Stimulated activated CD8-positive, alpha-beta memory T cell treated with anti-CD3 and anti-CD28 coated beads, Interleukin-12 subunit alpha, Interleukin-12 subunit beta, amount 100 ng/mL, for 4 hours (primary cell): ENCODE measurements around the gene GFAP.

Experiments used
- DNase-seq: peaks from one replicate; pipeline ENCODE4 v3.0.0-alpha.2; 2020; ENCODE audit warnings: low read depth

GFAP gene

DNA sequence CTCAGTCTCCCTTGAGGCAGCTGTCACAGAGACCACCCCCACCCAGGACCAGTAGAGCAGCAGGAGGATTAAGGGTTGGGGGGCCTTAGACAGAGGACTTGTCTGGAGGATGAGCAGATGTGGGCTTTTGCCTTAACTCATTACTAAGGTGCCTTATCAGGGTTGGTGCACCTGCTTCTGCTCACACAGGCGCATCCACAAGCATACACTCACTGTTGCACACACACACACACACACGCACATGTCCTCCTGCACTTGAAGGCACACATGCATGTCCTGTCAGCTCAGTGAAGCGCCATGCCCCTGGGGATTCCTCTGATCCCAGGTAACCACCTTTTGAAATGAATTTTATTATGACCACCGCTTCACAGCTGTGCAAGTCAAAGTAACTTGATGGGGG, 1.2 kb downstream of the GFAP start:
- DNase-seq, result no peak

DNA sequence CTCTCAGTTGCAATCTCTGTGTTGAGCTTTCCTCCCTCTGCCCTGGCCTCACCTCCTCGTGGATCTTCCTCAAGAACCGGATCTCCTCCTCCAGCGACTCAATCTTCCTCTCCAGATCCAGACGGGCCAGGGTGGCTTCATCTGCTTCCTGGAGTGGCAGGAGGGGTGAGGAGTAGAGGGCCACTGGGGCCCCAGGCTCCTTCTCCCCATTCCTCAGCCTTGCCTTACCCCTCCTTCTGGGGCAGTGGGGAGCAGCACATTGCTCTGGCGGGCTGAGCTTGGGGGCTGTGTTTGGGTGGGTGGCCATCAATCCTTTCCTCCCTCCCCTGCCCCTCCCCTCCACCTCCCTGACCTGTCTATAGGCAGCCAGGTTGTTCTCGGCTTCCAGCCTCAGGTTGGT, 1.6 kb downstream of the GFAP start:
- no peak for DNase-seq

GRCh38 chr17:44912763-44913544, 2.3 kb downstream of the GFAP start:
- DNase-seq, result no peak

GRCh38 chr17:44911133-44912001, 3.9 kb downstream of the GFAP start:
- DNase-seq, result peak; percentile 4

GRCh38 chr17:44910231-44911106, 4.8 kb downstream of the GFAP start:
- DNase-seq, result no peak

DNA sequence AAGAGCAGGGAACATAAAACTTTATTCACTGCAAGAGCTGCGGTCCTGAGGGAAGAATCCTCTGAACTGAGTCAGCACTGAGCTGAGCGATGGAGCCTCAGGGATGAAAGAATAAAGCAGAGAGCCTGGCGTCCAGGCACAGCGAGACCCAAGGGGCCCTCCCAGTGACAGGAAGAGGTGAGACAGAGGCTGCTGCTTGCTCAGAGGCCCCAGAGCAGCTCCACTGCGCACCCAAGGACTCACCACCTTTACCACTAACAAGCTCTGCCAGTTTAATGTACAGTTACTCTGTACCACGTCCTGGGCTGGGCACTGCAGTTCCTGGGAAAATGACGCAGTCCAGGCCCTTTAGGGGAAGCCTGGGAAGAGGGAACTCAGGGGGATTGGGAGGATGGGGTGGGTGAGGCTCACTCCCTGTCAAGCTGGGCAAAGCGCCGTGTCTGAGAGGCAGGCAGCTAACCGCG, 5.6 kb downstream of the GFAP start:
- DNase-seq, result no peak

GRCh38 chr17:44908761-44909326, 6.5 kb downstream of the GFAP start:
- no peak for DNase-seq

DNA sequence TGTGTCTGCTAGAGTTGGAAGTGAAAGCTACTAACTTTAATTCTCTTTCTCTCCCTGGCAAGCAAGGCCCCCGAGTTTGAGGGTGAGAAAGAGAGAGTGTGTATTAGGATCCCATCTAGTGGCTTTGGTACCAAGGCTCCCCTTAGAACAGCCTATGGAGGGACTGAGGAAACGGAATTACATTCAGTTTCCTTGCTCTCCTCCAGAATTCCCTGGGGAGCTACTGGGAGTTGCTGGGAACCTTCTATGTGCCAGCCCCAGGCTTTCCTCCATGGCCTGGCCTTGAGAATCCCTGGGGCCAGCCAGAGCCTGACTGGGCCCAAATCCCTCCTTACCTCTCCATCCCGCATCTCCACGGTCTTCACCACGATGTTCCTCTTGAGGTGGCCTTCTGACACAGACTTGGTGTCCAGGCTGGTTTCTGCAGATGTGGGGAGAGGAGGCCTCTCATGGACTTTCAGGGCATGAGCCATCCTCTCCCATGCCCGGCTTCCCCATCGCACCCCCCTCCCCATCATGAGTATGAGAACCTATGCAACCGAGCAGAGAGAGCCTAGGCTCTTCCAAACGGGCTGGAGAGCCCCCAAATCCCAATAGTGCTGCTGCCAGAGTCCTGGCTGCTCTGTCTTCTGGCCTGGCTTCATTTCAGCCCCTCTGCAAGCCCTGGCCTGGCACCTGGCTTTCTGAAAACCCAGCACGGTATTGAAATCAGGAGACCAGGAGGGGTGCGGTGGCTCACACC, 7.4 kb downstream of the GFAP start:
- no peak for DNase-seq

GRCh38 chr17:44906763-44907728, 8.3 kb downstream of the GFAP start:
- DNase-seq, result no peak

GRCh38 chr17:44906010-44906646, 9.2 kb downstream of the GFAP start:
- no peak for DNase-seq

DNA sequence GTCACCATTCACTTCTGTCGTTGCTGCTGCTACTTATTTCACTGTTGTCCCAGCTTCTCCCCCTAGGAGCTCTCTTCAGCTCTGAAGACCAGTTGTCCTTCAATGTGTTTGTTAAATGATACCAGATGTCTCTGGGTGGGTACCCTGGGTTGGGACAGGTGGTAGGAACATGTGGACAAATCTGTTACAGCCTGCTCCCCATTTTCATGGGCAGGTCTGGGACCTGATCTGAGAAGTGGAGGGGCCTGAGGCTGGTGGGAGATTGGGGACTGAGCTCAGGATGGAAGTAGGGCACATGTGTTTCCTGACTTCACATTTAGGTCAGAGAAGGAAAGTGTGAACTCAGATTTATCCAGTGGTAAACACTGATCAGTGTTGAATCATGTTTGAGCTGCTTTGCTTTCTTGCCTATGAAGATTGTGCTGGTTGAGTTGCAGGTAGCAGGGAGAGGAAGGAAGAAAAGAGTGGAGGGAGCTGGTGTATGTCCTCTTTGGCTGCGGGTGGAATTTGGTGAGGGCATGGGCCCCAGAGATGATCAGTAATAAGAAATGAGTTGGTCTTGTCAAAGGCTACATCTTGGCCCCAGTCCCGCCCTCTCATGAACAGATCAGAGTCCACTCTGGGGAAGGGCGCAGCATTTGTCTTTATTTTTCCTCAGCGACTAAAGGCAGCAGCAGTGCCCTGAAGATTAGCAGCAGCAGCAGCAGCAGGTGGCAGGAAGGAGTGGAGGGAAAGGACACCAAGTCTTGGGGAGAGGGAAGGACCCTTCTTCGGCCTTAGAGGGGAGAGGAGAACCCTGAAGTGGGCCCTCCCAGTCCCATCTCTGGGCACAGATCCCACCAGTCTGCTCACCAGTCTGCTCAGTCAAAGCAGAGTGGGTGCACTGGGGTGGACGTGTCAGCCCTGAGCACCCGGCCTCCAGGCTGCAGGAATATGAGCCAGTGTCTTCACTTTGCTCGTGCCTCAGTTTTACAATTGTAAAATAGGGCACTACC, 10.0 kb downstream of the GFAP start:
- no peak for DNase-seq

GRCh38 chr17:44904001-44904984, 11.0 kb downstream of the GFAP start:
- DNase-seq, result no peak

DNA sequence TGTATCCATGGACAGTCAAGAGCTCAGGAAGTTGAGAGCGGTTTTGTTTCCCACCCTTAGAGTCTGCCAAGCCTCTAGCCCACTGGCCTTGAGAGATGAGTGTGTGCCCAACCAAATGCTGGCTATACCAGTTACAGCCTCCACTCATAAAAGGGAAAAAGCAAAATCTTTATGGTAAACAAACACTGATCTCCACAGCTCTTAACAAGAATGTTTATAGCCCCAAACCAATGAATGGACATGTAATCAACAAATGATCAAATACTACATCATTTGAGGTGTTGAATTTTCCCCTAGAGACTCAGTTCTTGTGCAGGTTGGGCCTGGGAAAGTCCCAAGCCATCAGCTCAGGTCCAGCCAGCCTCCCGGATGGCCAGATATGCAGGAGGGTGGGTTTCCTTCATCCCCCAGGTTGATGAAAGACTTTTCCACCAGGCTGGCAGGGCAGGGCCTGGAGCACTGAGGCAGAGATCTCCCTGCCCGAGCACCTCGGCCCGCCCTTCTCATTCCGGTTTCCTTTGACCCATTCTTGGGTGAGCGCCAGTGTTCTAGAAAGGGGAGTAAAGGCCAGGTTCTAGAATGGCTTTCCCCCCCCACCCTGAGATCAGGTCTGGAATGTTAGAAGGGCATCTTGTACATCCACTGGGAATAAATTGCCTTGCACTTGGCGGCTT, 12.2 kb downstream of the GFAP start:
- no peak for DNase-seq

GRCh38 chr17:44902135-44902760, 13.1 kb downstream of the GFAP start:
- DNase-seq, result no peak

DNA sequence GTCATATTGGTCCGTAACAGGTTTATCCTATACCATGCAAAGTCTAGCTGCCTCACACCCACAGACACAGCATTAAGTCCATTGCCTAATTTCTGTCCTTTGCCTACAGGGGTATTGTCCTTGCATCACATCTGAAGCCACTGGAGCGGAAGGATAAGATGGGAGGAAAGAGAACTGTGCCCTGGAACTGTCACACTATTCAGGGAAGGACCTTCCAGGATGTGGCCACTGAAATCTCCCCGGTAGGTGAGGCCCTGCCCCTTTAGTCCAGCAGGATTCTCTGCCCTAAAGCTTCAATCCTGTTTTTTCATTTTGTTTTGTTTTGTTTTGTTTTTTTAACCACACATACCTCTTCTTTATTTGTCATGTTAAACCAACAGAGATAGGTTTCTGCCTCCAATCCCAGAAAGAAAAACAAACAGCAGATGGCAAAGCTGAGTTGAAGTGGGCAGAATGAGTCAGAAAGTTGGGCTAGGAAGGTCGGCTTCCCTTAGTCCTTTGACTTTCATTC, 13.8 kb downstream of the GFAP start:
- no peak for DNase-seq

- no peak for DNase-seq
Observed at GRCh38 chr17:44900894-44901293, 14.4 kb downstream of the GFAP start.
